HG03520 (cell line): ENCODE measurements around the gene BMP6.

Experiments
- ATAC-seq: cut with Tn5 transposase; IDR thresholded peaks from one replicate; pipeline ENCODE4 v1.9.1; 2021; ENCODE audit warnings: mild to moderate bottlenecking, moderate library complexity; ENCODE audit not compliant: unreplicated experiment

The BMP6 gene

GRCh38 chr6:7725849-7726415 is at the start of gene BMP6:
TSS of gene BMP6 (plus strand) at chr6:7726099. CDS start at chr6:7726956, 857 bp downstream.
- ATAC-seq, result peak; percentile 75

GRCh38 chr6:7677229-7677628 is 48.7 kb upstream of the BMP6 start:
- ATAC-seq, result no peak

DNA sequence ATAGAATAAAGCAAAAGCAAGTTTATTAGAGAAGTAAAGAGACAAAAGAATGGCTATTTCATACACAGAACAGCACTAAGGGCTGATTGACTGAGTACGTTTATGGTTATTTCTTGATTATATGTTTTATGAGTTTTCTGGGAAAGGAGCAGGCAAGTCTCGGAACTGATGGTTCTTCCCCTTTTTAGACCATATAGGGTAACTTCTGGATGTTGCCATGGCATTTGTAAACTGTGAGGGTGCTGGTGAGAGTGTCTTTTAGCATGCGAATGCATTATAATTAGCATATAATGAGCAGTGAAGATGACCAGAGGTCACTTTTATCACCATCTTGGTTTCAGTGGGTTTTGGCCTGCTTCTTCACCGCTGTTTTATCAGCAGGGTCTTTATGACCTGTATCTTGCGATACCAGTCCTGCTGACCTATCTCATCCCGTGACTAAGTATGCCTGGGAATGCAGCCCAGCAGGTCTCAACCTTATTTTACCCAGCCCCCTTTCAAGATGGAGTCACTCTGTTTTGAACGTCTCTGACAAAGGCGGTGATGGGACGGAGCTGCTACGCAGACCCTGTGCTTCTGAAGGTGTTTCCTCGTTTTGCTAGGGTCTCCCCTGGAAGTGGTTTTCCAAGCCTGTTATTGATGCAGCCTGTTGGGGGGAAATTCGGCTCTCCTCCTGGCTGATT is 45.4 kb upstream of the BMP6 start:
- ATAC-seq, result no peak

DNA sequence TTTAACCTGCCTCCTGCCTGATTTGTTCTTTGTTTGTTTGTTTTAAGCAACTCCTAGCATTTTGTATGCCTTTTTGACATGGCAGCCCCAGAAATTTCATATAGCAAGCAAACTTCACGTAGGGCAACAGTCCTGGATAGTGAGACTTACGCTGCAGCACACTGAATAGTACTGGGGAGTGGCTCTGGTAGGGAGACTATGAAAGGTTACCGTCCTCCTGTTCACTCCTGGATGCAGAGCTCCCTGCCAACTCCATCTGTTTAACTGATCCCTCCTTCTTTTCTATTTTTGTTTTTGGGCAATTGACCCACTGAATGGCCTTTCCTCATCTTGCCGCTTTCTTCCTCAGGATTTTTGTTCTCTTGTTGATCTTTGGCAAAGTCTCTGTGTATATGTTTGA is 44.5 kb upstream of the BMP6 start:
- no peak for ATAC-seq

- no peak for ATAC-seq
Observed at GRCh38 chr6:7684076-7684475, 41.8 kb upstream of the BMP6 start.

- ATAC-seq, result no peak
Observed at GRCh38 chr6:7684843-7685242, 41.1 kb upstream of the BMP6 start.

DNA sequence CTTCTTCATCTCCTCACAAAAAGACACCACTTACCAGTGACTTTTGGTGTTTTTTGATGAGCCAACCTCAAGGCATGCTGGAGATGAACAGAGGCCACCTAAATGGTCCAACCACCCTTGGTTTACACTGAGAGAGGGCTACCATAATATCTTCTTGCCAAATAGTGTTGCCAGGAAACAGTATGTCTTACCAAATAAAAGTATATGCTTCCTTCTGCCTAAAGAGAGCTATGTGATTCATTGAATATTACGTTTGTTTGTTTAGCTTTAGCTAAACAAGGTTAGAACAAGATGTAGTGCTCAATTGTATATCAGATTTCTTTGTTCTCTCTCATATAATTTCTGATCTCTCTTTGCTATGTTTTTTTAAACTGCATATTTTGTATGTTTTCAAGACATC is 40.6 kb upstream of the BMP6 start:
- ATAC-seq, result no peak

- no peak for ATAC-seq
Observed at GRCh38 chr6:7687145-7688111, 38.5 kb upstream of the BMP6 start.

- ATAC-seq, result no peak
Observed at GRCh38 chr6:7691021-7691420, 34.9 kb upstream of the BMP6 start.

DNA sequence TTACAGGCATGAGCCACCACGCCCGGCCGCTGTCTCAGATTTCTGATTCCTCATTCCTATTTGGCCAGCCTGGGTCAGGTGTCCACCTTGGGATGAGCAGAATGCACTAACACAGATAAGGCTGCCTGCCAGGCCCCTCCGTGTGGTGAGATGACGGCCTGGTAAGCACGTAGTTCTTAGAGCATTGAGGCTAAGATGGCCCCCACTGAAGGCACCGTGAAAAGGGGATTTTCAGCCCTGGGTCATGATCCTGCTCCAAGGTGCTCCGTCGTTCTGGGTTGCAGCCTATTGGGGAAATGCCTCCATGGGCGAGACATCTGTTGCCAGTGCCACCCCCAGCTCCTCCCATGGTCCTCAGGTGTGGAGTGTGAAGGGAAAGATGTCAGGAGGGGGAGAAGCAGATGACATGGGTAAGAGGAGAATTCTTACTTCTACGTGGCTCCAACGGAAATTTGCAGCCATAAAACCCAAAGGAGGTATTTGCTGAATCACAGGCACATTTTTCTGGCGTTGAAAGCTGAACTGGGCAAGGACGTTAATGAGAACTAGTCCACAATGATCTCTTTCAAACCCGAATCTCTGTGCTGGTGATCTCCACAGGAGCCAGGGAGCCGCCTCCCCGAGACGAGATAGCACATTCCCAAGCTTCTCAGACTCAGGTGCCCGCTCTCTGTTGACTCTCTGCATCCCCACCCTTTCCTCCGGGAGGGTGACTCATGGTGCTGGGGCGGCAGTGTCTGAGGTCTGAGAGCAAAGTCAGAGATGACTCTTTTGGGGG is 34.0 kb upstream of the BMP6 start:
- no peak for ATAC-seq

DNA sequence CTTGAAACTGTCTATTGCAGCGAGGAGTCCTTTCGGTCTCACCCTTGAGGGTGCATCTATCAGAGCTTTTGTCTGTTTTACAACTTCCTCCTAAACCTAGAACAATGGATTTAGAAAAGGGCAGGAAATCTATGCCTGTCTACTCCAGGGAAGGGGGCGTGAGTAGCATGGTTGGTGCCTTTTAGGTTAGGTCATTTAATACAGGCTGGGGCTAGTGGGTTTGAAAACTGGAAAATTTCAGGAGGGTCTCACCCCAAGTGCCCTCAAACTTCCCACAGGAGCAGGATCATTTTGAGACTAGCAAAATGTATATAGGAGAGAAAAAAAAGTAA is 33.5 kb upstream of the BMP6 start:
- no peak for ATAC-seq

DNA sequence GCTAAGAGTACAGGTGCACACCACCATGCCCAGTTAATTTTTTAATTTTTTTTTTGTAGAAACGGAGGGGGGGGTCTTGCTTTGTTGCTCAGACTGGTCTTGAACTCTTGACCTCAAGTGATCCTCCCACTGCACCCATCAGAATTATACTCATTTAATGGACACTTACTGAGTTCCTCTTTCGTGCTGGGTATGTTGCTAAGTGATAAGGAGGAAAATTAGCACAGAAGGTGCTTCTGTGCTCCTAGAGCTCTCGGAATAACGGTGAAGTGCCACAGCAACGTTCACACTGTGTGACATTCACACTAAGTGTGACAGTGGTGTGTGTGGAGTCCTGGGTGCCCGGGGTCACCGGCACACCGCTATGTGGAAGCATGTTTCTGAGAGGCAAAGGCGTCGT is 32.1 kb upstream of the BMP6 start:
- ATAC-seq, result no peak

DNA sequence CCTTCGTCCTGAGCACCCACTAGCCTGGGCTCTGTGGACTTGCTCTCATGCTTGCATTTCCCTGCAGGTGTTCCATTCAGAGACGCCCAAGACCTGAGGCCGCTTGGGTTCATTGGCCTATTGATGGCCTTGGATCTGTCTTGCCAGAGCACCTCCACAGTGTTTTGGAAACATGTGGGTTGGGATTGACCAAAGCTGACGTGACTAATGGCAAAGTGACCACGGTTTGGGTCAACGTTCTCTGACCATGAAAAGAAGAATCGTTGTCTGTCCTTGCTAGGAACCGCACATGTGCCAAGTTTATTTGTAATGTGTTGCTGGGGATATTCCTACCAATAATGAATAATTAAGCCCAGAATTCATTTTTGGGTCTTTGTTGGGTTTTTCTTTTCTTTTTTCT is 29.8 kb upstream of the BMP6 start:
- no peak for ATAC-seq

DNA sequence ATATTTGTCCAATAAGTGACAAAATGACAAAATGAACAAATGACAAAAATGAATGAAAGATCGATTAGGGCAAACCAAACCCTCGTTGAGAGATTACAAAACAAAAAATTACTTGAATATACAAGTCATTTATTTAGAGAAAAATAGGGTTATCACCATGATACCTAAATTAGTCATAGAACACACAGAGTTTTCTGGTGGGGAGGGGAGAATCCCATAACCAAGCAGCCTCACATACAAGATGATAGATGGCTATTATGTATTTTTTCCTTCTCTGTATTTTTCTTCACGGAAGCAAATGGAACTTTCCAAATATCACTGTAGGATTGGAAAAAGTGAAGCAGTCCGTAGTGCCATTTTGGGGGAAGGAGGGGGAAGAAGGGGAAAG is 28.5 kb upstream of the BMP6 start:
- ATAC-seq, result no peak

GRCh38 chr6:7697820-7698623 is 27.9 kb upstream of the BMP6 start:
- no peak for ATAC-seq

DNA sequence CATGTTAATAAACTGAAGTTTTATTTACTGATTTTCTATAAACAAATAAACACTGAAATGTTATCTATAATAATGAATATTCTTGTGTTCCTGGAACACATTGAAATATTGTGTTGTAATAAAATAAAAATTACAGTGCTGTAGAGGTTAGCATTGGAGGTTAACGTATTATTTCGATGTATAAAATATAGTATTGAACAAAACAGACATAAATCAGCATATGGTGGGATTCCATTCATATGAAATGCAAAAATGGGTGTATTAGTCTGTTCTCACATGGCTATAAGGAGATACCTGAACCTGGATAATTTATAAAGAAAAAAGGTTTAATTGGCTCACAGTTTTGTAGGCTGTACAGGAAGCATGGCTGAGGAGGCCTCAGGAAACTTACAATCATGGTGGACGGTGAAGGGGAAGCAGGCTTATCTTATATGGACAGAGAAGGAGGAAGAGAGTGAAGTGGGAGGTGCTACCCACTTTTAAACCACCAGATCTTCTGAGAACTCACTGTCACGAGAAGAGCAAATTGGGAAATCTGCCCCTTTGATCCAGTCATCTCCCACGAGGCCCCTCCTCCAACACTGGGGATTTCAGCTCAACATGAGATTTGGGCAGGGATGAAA is 24.6 kb upstream of the BMP6 start:
- ATAC-seq, result no peak

- ATAC-seq, result no peak
Observed at GRCh38 chr6:7703148-7703680, 22.7 kb upstream of the BMP6 start.

DNA sequence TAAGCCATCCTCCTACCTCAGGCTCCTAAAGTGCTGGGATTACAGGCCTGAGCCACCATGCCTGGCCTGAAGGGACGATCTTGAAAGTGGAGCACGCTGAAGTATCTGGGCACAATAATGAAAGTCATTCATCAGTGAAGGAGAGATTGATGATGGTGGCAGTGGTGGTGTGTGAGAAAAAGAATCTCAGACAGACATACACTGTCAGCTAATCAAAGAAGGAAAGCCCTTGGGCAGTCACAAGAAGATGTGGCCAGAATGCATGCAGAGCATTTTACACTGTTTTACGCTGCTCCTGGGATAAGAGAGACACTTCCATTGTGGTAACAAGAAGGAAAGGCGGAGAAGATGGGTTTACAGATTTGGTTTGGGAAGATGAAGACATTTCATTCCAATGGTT is 20.4 kb upstream of the BMP6 start:
- no peak for ATAC-seq

GRCh38 chr6:7706269-7706668 is 19.6 kb upstream of the BMP6 start:
- ATAC-seq, result no peak

GRCh38 chr6:7707787-7708186 is 18.1 kb upstream of the BMP6 start:
- ATAC-seq, result no peak
